GM12878 (cell line): ENCODE data around the gene PDX1. TPM values are rescaled to one million over a fixed set of nuclear protein-coding genes. Genes with fewer than 3 reads are reported as not detected.
A peak's percentile ranks its signal among the peaks of the same experiment; 100 is the strongest.

Source experiments
- ATAC-seq: fragments of 200-7000 bp; cut with Tn5 transposase; 3 replicates; pipeline ENCODE4 v1.9.1; 2020; ENCODE audit warnings: mild to moderate bottlenecking, moderate library complexity
- BruUV-seq: library from RNA; stranded (reverse); fragments of 400-500 nt; replicated peaks from 2 replicates; lab custom pipeline; 2021; lab: Mats Ljungman, UMichigan
- CTCF ChIA-PET: fragments of 300-600 bp; sonication (Branson Sonifier 250); formaldehyde crosslinking; extraction: SDS; loops from one replicate; lab custom pipeline; 2021; ENCODE audit warnings: inconsistent platforms; lab: Yijun Ruan, JAX
- POLR2A ChIA-PET: fragments of 350-600 bp; formaldehyde crosslinking; extraction: SDS; loops from one replicate; lab custom pipeline; 2021; ENCODE audit warnings: inconsistent platforms; lab: Charles Lee
- RAD21 ChIA-PET: fragments of 300-600 bp; sonication (Branson Sonifier 250); formaldehyde crosslinking; loops from one replicate; lab custom pipeline; 2023; ENCODE audit warnings: antibody characterized with exemption; ENCODE audit not compliant: unreplicated experiment; lab: Charles Lee
- SMC1A ChIA-PET: fragments of 300-600 bp; sonication (Branson Sonifier 250); formaldehyde crosslinking; loops from one replicate; lab custom pipeline; 2023; ENCODE audit not compliant: unreplicated experiment, uncharacterized antibody; lab: Charles Lee
- DNase-seq: peaks from one replicate; pipeline ENCODE4 v3.0.0-alpha.2; 2011; ENCODE audit warnings: low read depth, low spot score
- FAIRE-seq: peaks from 3 replicates; lab custom pipeline; 2011; peaks lifted over from hg19 to GRCh38; lab: Jason Lieb, UNC
- H2AFZ ChIP-seq: 2 replicates; pipeline ENCODE4 v1.6.0; 2011; ENCODE audit warnings: low read depth, low read length, control low read depth; ENCODE audit not compliant: control insufficient read depth
- H3K27ac ChIP-seq: 2 replicates; pipeline ENCODE4 v1.5.1; 2011; ENCODE audit warnings: control low read depth; ENCODE audit not compliant: control insufficient read depth, insufficient read depth
- H3K27me3 ChIP-seq, 2 experiments: replicated peaks in 1 of 2; 2 replicates each; pipeline versions ENCODE4 v1.6.0 to v1.6.1; 2011; ENCODE audit warnings: low read length in 1 of 2; ENCODE audit not compliant: control insufficient read depth in 2 of 2, insufficient read depth in 2 of 2
- H3K36me3 ChIP-seq, 2 experiments: 2 replicates each; pipeline ENCODE4 v1.5.1; 2011; ENCODE audit warnings: low read length in 1 of 2; ENCODE audit not compliant: control insufficient read depth in 2 of 2, insufficient read depth in 2 of 2
- H3K4me1 ChIP-seq: 2 replicates; pipeline ENCODE4 v1.6.1; 2011; ENCODE audit warnings: mild to moderate bottlenecking, low read length, moderate library complexity, mixed read lengths; ENCODE audit not compliant: control insufficient read depth, insufficient read depth
- H3K4me2 ChIP-seq: 2 replicates; pipeline ENCODE4 v1.6.0; 2011; ENCODE audit warnings: control low read depth; ENCODE audit not compliant: control insufficient read depth, insufficient read depth
- H3K4me3 ChIP-seq: fragments of 200-600 bp; sonication (generic); 2 replicates; pipeline ENCODE4 v1.5.1; 2016
- H3K79me2 ChIP-seq: 2 replicates; pipeline ENCODE4 v1.6.0; 2011; ENCODE audit warnings: low read length; ENCODE audit not compliant: control insufficient read depth, insufficient read depth
- H3K9ac ChIP-seq: 2 replicates; pipeline ENCODE4 v1.8.0; 2011; ENCODE audit warnings: low read length, control low read depth, mixed read lengths; ENCODE audit not compliant: control insufficient read depth, insufficient read depth
- H3K9me3 ChIP-seq: replicated peaks from 3 replicates; pipeline ENCODE4 v1.5.1; 2011; ENCODE audit warnings: mild to moderate bottlenecking, low read length; ENCODE audit not compliant: control insufficient read depth, insufficient read depth
- H4K20me1 ChIP-seq: 2 replicates; pipeline ENCODE4 v1.6.0; 2011; ENCODE audit not compliant: control insufficient read depth, insufficient read depth
- IKZF1 ChIP-seq: fragments of 450-650 bp; conservative IDR thresholded peaks from 2 replicates; pipeline ENCODE4 v1.6.1; 2017; ENCODE audit warnings: antibody characterized with exemption, mild to moderate bottlenecking
- IRF3 ChIP-seq: fragments of 450-650 bp; IDR thresholded peaks from 2 replicates; pipeline ENCODE4 v1.6.1; 2014; ENCODE audit warnings: mild to moderate bottlenecking
- POLR2AphosphoS2 ChIP-seq: IDR thresholded peaks from 2 replicates; pipeline ENCODE4 v1.6.1; 2011; ENCODE audit warnings: low read depth, mild to moderate bottlenecking, low read length, improper control_type of control experiment, moderate library complexity
- SUZ12 ChIP-seq: fragments of 200-600 bp; sonication (generic); IDR thresholded peaks from one replicate; pipeline ENCODE4 v1.6.1; 2018; ENCODE audit warnings: antibody characterized with exemption, mild to moderate bottlenecking; ENCODE audit not compliant: unreplicated experiment
- WGBS: methylation state at CpG from one replicate; pipeline ENCODE4 v1.1.6; 2016; ENCODE audit warnings: low lambda C conversion rate; ENCODE audit not compliant: insufficient replicate concordance, insufficient coverage; ENCODE audit errors: missing lambda C conversion rate; 5-methylcytosine and 5-hydroxymethylcytosine counted together
- in situ Hi-C: fragments of 300-500 bp; cut with MboI; formaldehyde crosslinking; loops from 9 replicates; pipeline ENCODE4 v1.14.3; 2018; ENCODE audit warnings: mixed read lengths
- intact Hi-C: fragments of 100-400 bp; cut with micrococcal nuclease; formaldehyde crosslinking; loops from one replicate; pipeline ENCODE4 v1.14.2; 2022; ENCODE audit not compliant: unreplicated experiment
- polyA plus RNA-seq, 11 experiments: library from polyadenylated mRNA; depleted of rRNA in 4 of 11; unstranded in 6 of 11; stranded (reverse) in 5 of 11; fragments of >200 nt; fragmentation: Nextera tagmentation in 4 of 11; fragmentation: Illumina TruSeq in 1 of 11; extraction: Ambion mirVana in 4 of 11; extraction: Trizol in 1 of 11; gene quantifications; 1 replicate in 1 of 11; 2 replicates in 10 of 11; pipeline versions ENCODE4 v1.2.1 to v1.2.3, GENCODE V29; 2011 to 2016; ENCODE audit warnings: inconsistent platforms in 2 of 11, missing spikeins in 2 of 11, low read depth in 1 of 11
- total RNA-seq, 4 experiments: library from RNA; depleted of rRNA in 3 of 4; stranded (reverse); fragments of >200 nt in 3 of 4; fragmentation: Illumina TruSeq in 1 of 4; extraction: Trizol in 1 of 4; gene quantifications; 2 replicates each; pipeline versions ENCODE4 v1.2.1 to v1.2.3, GENCODE V29; 2013 to 2021

PDX1 gene
- total and polyA plus RNA-seq, 10 of the 15 experiments (the other 5 are each of a cell fraction or from before 2014, with no cell fraction given), result 0.02 to 0.03 TPM; not detected in 8

- H3K27ac ChIP-seq, result no peak overlapping the region
- CTCF ChIA-PET, result interaction anchor here (0.8 to 1.9 kb wide), 5 partner anchors 9 to 559 kb away, joined by 3 to 5 read pairs (median 3); no protein-coding TSS in a partner anchor
- 14% methylated on average over 36 of the region's 40 CpGs for WGBS
- SMC1A ChIA-PET, result interaction anchor here (1.2 kb wide), 1 partner anchor 33 kb away, joined by 3 read pairs; no protein-coding TSS in a partner anchor
- no peak for FAIRE-seq
- peak; percentile 31; the same call in 1 of the 2 replicates for TF ChIP-seq IKZF1
- no peak for TF ChIP-seq IRF3
- no peak for TF ChIP-seq POLR2AphosphoS2
- TF ChIP-seq SUZ12, result peak; percentile 21
- TF ChIP-seq, all 136 proteins: peak for 2
- peaks cover 18 to 49% of the 10 kb centered on the region in 2 experiments for H3K27me3 ChIP-seq
- H3K4me2 ChIP-seq, result peak overlapping the region; percentile 38
- H3K9me3 ChIP-seq, result peaks cover 2% of the 10 kb centered on the region; the same call in 1 of the 3 replicates
- no peak overlapping the region for H3K4me3 ChIP-seq
- ATAC-seq (no peak), DNase-seq (no peak)
- no peak overlapping the region for H3K9ac ChIP-seq
- intact Hi-C loops (no loop called here), in situ Hi-C loops (no loop called here)
- H2AFZ ChIP-seq, result no peak overlapping the region; the same call in 1 of the 2 replicates
- no TSS peak for BruUV-seq
- H3K36me3 ChIP-seq, result no peaks in the 10 kb centered on the region
- ChIA-PET RAD21 (interaction anchor here (3.2 kb wide), 1 partner anchor 33 kb away, joined by 12 read pairs; no protein-coding TSS in a partner anchor), POLR2A (no interaction called here)
- H4K20me1 ChIP-seq, result no peaks in the 10 kb centered on the region
- no peaks in the 10 kb centered on the region for H3K79me2 ChIP-seq
- H3K4me1 ChIP-seq, result no peaks in the 10 kb centered on the region
These were observed 1.0 kb downstream of the PDX1 start for GRCh38 chr13:27920677-27921420.
